Measurements from ENCODE around the gene GGNBP2.

The GGNBP2 gene

GRCh38 chr17:36515837-36516236, 28.9 kb upstream of the GGNBP2 start:
- no peak for DNase-seq

- DNase-seq, result no peak
These were observed 21.6 kb upstream of the GGNBP2 start for GRCh38 chr17:36523113-36523512.

- DNase-seq, result no peak
These were observed 20.3 kb upstream of the GGNBP2 start for GRCh38 chr17:36524428-36524876.

GRCh38 chr17:36525113-36525512, 19.6 kb upstream of the GGNBP2 start:
- no peak for DNase-seq

- DNase-seq, result no peak
These were observed 18.8 kb upstream of the GGNBP2 start for GRCh38 chr17:36525888-36526287.

GRCh38 chr17:36527621-36528250, 17.0 kb upstream of the GGNBP2 start:
- no peak for DNase-seq

GRCh38 chr17:36529121-36529520, 15.6 kb upstream of the GGNBP2 start:
- peak; percentile 27 for DNase-seq

- no peak for DNase-seq
These were observed 12.2 kb upstream of the GGNBP2 start for GRCh38 chr17:36532435-36532975.

GRCh38 chr17:36533935-36534839, 10.5 kb upstream of the GGNBP2 start:
- peak; percentile 57 for DNase-seq

GRCh38 chr17:36534840-36535668, 9.7 kb upstream of the GGNBP2 start, which contains the start of the genes MYO19 and PIGW:
Gene MYO19, minus strand, starts transcription at chr17:36534868. Its CDS starts 2,330 bp downstream, at chr17:36532538.
Gene PIGW, plus strand, starts transcription at chr17:36534987. Its CDS starts 2,115 bp downstream, at chr17:36537102.
- peak; percentile 92 for DNase-seq

GRCh38 chr17:36535669-36536081, 9.0 kb upstream of the GGNBP2 start:
- DNase-seq, result no peak

- no peak for DNase-seq
These were observed 4.0 kb upstream of the GGNBP2 start for GRCh38 chr17:36540696-36541095.

- no peak for DNase-seq
These were observed 2.0 kb upstream of the GGNBP2 start for GRCh38 chr17:36542755-36543154.

GRCh38 chr17:36544044-36544306, 744 bp upstream of the GGNBP2 start:
- peak; percentile 54 for DNase-seq

GRCh38 chr17:36545077-36545464, 352 bp downstream of the GGNBP2 start:
- DNase-seq, result no peak

- peak; percentile 99 for DNase-seq
These were observed 1.0 kb downstream of the GGNBP2 start for GRCh38 chr17:36545465-36546417.

GRCh38 chr17:36546418-36547093, 1.8 kb downstream of the GGNBP2 start:
- no peak for DNase-seq

GRCh38 chr17:36547776-36548175, 3.1 kb downstream of the GGNBP2 start:
- DNase-seq, result no peak

- DNase-seq, result no peak
These were observed 6.0 kb downstream of the GGNBP2 start for GRCh38 chr17:36550491-36551417.

GRCh38 chr17:36553459-36553858, 8.7 kb downstream of the GGNBP2 start:
- DNase-seq, result no peak
